Stimulated activated CD4-positive, alpha-beta T cell treated with anti-CD3 and anti-CD28 coated beads, Interleukin-4, amount 100 ng/mL, for 4 hours (primary cell): ENCODE data around the gene JKAMP.

ENCODE experiments used
- DNase-seq, 2 experiments: peaks; one replicate each; pipeline ENCODE4 v3.0.0-alpha.2; 2020

Gene JKAMP

GRCh38 chr14:59481871-59482540, 2.3 kb upstream of the JKAMP start:
- no peak for DNase-seq

GRCh38 chr14:59482541-59483331, 1.6 kb upstream of the JKAMP start:
- DNase-seq = no peak

GRCh38 chr14:59483363-59483762, 954 bp upstream of the JKAMP start:
- no peak for DNase-seq

- DNase-seq = no peak
Measured at GRCh38 chr14:59484639-59485175, 390 bp downstream of the JKAMP start.

- DNase-seq = no peak
Measured at GRCh38 chr14:59490756-59491155, 6.4 kb downstream of the JKAMP start.

- DNase-seq = no peak
Measured at GRCh38 chr14:59492384-59492783, 8.1 kb downstream of the JKAMP start.

GRCh38 chr14:59500732-59501131, 16.4 kb downstream of the JKAMP start:
- no peak for DNase-seq

GRCh38 chr14:59503256-59503655, 18.9 kb downstream of the JKAMP start:
- no peak for DNase-seq

- peak; percentile 28 to 33 for DNase-seq
Measured at GRCh38 chr14:59507063-59507751, 22.9 kb downstream of the JKAMP start.

- no peak for DNase-seq
Measured at GRCh38 chr14:59507752-59508103, 23.4 kb downstream of the JKAMP start.

GRCh38 chr14:59509101-59509500, 24.8 kb downstream of the JKAMP start:
- DNase-seq = no peak

GRCh38 chr14:59510001-59510400, 25.7 kb downstream of the JKAMP start:
- no peak for DNase-seq

GRCh38 chr14:59510966-59511365, 26.6 kb downstream of the JKAMP start:
- no peak for DNase-seq

GRCh38 chr14:59511916-59512575, 27.7 kb downstream of the JKAMP start:
- DNase-seq = no peak

GRCh38 chr14:59520224-59520623, 35.9 kb downstream of the JKAMP start:
- DNase-seq = no peak

- no peak for DNase-seq
Measured at GRCh38 chr14:59529189-59529588, 44.9 kb downstream of the JKAMP start.

GRCh38 chr14:59530349-59530748, 46.0 kb downstream of the JKAMP start:
- DNase-seq = no peak

GRCh38 chr14:59532419-59532818, 48.1 kb downstream of the JKAMP start:
- DNase-seq = no peak

- no peak for DNase-seq
Measured at GRCh38 chr14:59534361-59534987, 50.2 kb downstream of the JKAMP start.

- no peak for DNase-seq
Measured at GRCh38 chr14:59537476-59537875, 53.2 kb downstream of the JKAMP start.

GRCh38 chr14:59538936-59539335, 54.6 kb downstream of the JKAMP start:
- DNase-seq = no peak

GRCh38 chr14:59540852-59541251, 56.5 kb downstream of the JKAMP start:
- no peak for DNase-seq

GRCh38 chr14:59541731-59542130, 57.4 kb downstream of the JKAMP start:
- no peak for DNase-seq
